GM10847 (cell line): ENCODE results near the gene ROBO1.

ENCODE experiments used
- POLR2A ChIP-seq: IDR thresholded peaks from 2 replicates; pipeline ENCODE4 v1.6.1; 2011; ENCODE audit not compliant: insufficient read length; ENCODE audit errors: extremely low read depth

The ROBO1 gene

DNA sequence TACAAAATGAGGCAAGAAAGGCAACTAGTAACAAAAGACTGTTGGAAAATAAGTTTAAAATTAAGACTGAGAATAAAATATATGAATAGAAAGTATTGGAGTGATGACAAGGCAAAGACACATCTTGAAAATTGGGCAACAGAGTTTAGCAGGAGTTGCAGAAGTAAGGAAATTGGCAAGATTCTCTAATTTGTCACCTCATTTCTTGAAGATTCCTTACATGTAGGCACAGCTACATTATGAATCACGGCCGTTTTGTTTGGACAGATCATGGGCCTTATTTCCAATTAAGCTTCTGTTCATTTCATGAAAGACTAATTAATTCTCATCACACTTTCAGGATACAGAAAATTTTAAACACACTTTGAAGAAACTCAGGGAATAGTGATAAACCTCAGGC lies 170.1 kb downstream of the ROBO1 start:
- TF ChIP-seq POLR2A = no peak

DNA sequence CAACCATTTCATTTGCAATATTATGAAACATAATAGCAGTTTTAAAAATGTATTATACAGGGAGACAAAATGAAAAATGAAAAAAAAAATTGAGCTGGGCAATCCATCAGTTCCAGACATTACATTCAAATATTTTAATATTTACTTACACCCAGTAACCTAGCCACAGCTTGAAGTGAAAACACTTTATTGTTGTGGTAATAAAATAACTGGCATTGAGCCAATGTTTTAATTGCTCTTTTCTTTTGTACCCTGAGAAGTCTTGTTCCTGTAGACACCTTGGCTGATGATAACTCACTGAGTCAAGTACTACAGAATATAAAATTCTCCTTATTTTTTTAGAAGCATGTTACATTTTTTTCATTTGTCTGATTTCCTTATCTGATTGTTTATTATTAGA lies 180.6 kb downstream of the ROBO1 start:
- TF ChIP-seq POLR2A = no peak

DNA sequence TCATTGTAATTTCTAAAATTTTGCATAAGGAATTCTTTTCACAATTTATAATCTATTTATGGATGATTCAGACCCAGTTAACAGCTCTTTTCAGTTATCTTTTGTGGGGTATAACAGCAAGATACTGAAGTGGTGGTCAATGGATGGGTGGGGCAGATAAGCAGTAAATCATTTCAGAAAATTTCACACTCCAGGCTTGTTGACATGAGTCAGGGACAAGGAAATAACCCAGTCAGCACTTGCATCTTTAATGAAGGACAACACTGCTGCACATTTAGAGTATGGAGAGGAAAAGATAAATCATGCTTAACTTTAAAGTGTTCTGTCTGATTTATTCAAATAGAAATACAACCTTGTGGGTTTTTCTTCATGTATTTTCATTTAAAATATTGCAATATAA lies 181.6 kb downstream of the ROBO1 start:
- TF ChIP-seq POLR2A = no peak

DNA sequence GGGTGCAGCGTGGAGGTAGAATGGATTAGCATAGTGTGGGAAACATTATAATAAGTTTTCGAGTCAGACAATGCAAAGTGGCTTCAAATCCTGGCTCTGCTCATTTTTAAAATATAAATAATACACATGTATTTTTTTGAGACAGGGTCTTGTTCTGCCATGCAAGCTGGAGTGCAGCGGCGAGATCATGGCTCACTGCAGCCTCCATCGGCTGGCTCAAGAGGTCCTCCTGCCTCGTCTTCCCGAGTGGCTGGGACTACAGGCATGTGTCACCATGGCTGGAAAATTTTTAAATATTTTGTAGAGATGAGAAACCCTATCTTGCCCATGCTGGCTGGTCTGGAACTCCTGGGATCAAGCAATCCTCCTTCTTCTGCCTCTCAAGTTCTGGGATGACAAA lies 194.9 kb downstream of the ROBO1 start:
- no peak for TF ChIP-seq POLR2A

DNA sequence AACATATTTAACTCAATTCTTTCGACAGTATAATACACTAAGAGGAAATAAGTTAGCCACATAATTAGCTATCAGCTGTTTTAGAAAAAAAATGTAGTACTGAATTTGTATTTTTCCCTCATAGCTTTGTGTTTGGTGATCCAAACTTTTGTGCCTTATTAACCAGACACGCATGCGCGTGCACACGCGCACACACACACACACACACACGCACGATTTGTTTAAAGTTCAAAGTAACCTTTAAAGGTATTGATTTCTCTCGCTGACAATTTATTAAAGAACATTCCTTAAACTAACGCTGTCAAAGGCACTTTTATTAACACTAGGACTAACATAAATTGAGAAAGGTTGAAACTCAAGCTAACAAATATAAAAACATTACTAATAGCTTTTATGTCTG lies 198.9 kb downstream of the ROBO1 start:
- TF ChIP-seq POLR2A = no peak

DNA sequence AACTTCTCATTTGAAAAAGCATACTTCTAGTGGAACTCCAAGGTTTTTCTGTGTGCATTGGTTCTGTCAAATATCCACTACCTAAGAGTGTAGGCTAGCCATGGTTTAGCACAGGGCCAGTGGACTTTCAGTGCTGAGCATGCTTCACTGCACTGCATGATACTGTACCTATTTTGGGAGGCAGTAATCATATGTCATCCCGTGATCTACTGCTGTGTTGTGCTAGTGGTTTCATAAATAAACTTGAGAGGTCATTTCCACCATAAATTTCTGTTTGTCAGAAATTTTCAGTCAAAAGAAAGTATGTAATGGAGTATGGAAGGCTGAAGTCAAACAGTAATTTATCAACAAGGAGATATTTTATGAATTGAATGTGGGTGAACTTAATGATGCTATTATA lies 203.6 kb downstream of the ROBO1 start:
- TF ChIP-seq POLR2A = no peak

DNA sequence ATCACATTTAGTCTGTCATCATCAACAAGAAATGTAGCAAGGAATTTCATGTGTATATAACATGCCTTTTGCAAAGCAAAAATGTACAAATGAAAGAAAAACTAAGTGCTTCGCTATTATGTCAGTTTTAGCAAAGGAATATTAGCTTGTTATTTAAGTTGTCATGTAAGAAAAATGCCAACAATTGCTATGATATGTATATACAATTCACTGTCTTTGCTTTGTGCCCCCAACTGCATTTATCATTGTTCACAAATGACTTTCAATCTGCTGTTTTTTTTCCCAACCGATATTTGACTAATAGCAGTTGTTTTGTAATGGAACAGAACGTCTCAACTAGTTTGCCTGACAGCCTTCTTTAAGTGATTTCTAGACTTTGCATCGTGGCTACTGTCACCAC lies 207.1 kb downstream of the ROBO1 start:
- no peak for TF ChIP-seq POLR2A

DNA sequence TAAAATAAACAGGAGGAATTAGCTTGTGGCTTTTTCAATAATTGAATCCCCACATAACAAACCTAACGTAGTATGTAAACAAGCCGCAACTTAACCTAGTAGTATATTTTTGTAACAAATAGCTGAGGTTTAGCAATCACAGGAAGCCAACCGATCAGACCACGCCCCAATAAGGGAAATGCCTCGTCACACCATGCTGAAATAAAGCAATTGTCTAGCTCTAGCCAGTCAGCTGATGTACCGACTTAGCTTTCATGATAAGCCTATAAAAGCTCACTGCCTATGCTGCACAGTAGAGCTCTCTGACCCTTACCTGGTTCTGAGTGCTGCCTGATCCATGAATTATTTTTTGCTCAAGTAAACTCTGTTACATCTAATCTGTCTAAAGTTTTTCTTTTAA lies 208.9 kb downstream of the ROBO1 start:
- TF ChIP-seq POLR2A = no peak

DNA sequence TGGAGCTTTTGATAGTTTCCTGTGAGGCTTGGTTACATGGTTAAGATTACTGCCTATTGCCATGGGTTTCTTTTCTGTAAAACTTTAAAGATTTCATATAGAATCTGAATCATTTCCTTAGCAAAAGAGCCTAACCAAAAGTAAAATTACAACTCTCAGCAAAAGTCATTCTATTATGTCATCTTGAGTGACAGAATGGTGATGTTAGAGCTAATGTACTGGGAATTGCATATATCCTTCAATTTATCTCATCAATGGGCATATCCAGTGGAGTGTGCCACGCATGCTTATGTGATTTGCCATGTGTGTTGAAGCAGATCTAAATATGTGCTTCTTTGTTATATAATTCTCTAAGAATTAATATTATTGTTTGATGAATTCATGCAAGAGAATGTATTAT lies 212.1 kb downstream of the ROBO1 start:
- no peak for TF ChIP-seq POLR2A

DNA sequence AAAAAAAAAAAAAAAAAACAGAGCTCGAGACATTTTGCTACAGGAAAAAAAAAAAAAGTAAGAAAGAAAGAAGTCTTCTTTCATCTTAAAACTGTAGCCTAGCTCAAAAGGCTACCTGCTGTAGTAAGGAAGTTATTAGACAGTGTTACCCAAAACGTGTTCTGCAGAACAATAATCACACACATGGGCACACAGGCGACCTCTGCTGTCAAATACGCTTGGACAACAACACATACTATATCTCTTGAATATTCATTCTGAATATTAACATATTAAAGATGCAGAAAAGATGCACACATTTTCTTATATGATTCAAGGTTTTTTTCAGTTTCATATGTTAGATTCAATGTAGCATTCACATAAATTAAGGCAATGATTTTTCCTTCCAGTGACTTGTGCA lies 215.8 kb downstream of the ROBO1 start:
- no peak for TF ChIP-seq POLR2A

DNA sequence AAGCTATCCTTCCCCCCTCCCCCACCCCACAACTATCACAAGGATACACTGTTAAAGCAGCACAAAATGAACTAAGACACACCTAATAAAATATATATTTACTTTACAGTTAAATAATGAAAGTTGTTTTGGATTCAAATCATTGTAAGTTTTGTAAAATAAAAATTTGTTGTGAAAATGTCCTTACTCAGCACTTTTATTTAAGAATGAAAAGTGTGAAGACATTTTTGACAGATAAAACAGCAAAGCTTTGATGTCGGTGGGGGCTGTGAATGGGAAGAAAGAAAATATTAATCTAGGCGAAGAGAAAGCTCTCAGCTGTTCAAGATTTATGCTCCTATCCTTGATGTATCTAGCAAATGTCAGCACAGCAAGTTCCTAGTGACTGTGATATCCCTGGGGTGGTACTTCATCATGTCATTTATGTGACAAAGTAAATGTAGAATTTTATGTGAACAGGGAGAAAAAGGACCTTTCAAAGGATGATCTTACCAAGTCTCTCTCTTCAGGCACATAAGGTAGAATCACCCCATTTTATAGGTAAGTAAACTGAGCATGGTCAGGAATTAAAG lies 216.4 kb downstream of the ROBO1 start:
- no peak for TF ChIP-seq POLR2A

DNA sequence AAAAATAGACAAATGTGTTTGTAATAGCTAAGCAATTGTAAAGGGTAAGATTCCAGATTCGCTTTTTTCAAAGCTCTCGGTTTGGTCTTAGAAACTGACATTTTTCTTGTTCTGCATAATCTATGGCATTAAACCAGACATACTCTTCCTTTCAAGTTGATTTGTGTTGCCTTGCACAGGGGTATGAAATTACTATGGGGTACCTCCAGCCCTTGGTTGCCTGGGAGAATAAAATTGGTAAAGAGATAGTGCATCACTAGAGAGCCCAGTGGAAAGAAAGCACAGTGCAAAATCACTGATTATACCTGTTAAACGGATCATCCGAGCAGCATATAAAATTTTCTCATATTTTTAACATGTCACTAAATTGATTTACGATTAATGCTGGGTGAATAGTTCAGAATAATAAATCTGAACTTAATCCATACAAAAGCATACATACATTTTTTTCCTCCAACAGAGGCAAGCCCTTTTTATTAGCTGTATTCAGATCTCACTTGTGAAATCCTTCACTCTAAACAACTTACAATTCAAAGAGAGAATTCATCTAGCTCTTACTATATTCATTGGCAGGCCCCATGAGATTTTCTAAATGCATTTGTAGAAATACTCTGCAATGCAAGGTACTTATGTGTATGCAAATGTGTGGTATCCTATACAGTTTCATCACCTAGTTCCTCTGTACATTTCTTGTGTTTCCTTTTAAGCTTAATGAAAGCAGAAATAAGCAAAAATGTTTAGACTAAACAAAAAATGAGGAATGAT lies 224.4 kb downstream of the ROBO1 start:
- TF ChIP-seq POLR2A = no peak

DNA sequence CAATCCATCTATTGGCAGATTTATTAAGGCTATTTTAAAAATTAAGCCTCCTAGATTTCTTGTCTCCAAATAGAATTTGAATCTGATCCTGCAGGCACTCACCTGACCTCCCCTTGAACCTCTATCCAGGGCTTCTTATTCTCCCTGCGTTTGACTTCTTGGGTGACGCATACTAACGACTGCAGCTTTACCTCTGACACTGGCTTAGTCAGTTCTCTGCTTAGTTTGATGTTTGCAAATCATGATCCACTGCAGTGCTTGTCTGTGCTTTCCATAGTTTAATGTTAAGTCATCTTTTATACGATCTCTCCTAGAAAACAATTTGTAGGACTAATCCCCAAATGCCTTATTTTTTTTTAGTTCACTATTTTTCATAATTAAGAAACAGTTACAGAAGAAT lies 233.1 kb downstream of the ROBO1 start:
- TF ChIP-seq POLR2A = no peak

DNA sequence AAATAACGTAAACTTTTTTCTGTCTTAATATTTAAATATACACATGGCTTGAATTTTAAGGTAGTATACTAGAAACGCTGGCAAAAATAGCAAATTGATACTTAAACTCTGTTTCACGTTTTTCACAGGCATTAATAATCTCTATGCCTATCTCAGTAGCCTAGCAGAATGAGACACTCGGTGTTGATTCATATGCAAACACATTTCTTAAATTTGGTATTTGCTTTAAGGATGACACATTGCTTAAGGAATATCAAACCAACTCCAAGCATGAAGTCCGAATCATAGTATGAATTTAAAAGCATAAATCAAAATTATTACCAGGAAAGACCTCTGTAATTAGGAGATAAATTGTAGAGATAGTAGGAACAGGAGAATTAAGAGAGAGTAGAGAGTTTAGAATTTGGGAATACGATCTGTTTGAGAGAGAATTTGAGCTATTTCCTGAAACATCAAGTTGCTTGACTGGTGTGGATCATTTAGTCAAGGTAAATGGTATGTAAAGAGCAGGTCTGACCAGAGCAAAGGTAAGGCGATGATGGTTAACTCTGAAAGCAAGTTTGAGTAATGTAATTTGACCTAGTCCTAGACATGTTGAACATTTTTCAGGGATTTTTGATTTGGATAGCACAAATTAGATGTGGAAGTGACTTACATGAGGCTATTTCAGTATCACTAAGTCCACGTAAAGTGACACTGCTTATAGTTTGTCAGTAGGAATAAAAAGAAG lies 236.1 kb downstream of the ROBO1 start:
- no peak for TF ChIP-seq POLR2A

DNA sequence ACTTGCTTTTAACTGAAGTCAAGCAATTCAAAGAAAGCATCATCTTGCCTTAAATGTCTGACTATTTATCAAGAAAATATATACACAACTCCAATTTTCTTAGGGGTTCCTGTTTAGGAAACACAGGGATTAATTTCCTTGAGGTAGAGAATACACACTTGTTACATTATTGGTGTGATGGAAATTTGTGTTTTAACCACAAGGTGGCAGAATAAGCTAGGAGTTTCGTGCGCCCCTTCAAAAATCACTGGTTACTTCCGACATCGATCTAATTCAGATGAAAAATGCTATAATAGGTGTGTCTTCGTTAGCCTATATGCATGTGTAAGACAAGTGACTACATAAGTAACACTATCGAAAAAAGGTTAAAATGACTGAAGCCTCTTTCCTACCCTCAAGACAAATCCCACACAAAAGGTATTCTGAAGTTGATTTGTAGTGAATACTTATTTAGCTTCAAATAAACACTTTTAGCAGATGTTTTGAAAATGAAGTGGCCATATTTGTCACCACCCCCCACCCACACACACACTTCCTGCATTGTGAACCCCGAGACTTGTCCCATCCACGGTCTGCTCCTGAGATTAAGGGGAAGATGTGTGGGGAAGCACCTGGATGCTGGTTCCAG lies 246.5 kb downstream of the ROBO1 start:
- TF ChIP-seq POLR2A = no peak
